Activated CD4-positive, alpha-beta T cell treated with anti-CD3 and anti-CD28 coated beads, Interleukin-2, amount 50 U/mL, for 16 hours (primary cell): ENCODE data around the gene ZNF14.
"Not testable (repeated sequence)": the region's sequence is repeated elsewhere in the genome, so short reads cannot be mapped to it uniquely, and the experiment has no call there.

Source experiments
- DNase-seq: peaks from one replicate; pipeline ENCODE4 v3.0.0-alpha.2; 2020

The ZNF14 gene

GRCh38 chr19:19732579-19733501 is at the start of gene ZNF14:
ZNF14 (minus strand) TSS chr19:19733112; CDS start chr19:19732958, 154 bp downstream.
- peak; percentile 94 for DNase-seq

GRCh38 chr19:19781791-19782190 is 48.9 kb upstream of the ZNF14 start:
- not testable (repeated sequence) for DNase-seq

GRCh38 chr19:19778666-19779065 is 45.8 kb upstream of the ZNF14 start:
- DNase-seq, result no peak

GRCh38 chr19:19777692-19778091 is 44.8 kb upstream of the ZNF14 start:
- DNase-seq, result no peak

- DNase-seq, result peak; percentile 97
These were observed 43.5 kb upstream of the ZNF14 start for GRCh38 chr19:19776206-19777008.

- no peak for DNase-seq
These were observed 42.9 kb upstream of the ZNF14 start for GRCh38 chr19:19775891-19776205.

- no peak for DNase-seq
These were observed 41.6 kb upstream of the ZNF14 start for GRCh38 chr19:19774354-19775033.

GRCh38 chr19:19771963-19772362 is 39.1 kb upstream of the ZNF14 start:
- not testable (repeated sequence) for DNase-seq

GRCh38 chr19:19769971-19770370 is 37.1 kb upstream of the ZNF14 start:
- DNase-seq, result not testable (repeated sequence)

- DNase-seq, result no peak
These were observed 25.3 kb upstream of the ZNF14 start for GRCh38 chr19:19758164-19758563.

GRCh38 chr19:19752760-19753403 is 20.0 kb upstream of the ZNF14 start:
- DNase-seq, result no peak

GRCh38 chr19:19751846-19752245 is 18.9 kb upstream of the ZNF14 start:
- DNase-seq, result no peak

GRCh38 chr19:19750842-19751790 is 18.2 kb upstream of the ZNF14 start:
- no peak for DNase-seq

GRCh38 chr19:19749908-19750841 is 17.3 kb upstream of the ZNF14 start:
- no peak for DNase-seq

GRCh38 chr19:19749117-19749907 is 16.4 kb upstream of the ZNF14 start:
- DNase-seq, result no peak

GRCh38 chr19:19748249-19748938 is 15.5 kb upstream of the ZNF14 start:
- no peak for DNase-seq

- no peak for DNase-seq
These were observed 14.7 kb upstream of the ZNF14 start for GRCh38 chr19:19747357-19748220.
